Natural killer cell (primary cell): ENCODE results near the gene FHOD3. TPM values are rescaled to one million over a fixed set of nuclear protein-coding genes. Genes with fewer than 3 reads are reported as not detected.

Source experiments
- ATAC-seq, 3 donors: fragments of 150-1000 bp in 2 of 3; fragments of 200-7000 bp in 1 of 3; cut with Tn5 transposase; 1 replicate in 1 of 3; 2 replicates in 2 of 3; pipeline ENCODE4 v1.10.0; 2021; ENCODE audit warnings: mild to moderate bottlenecking in 2 of 3, moderate library complexity in 2 of 3
- DNase-seq, 2 donors: peaks; one replicate each; pipeline versions ENCODE4 v3.0.0 to v3.0.0-alpha.2; 2013 to 2021; ENCODE audit warnings: mixed read lengths in 1 of 2
- H3K27ac ChIP-seq: one replicate; pipeline ENCODE4 v1.5.1; 2013; ENCODE audit warnings: mild to moderate bottlenecking, low read length
- H3K27me3 ChIP-seq: one replicate; pipeline ENCODE4 v1.6.1; 2013; ENCODE audit warnings: low read length; ENCODE audit not compliant: control insufficient read depth, insufficient read depth
- H3K36me3 ChIP-seq: one replicate; pipeline ENCODE4 v1.6.1; 2013; ENCODE audit warnings: low read length; ENCODE audit not compliant: control insufficient read depth, insufficient read depth
- H3K4me1 ChIP-seq: one replicate; pipeline ENCODE4 v1.6.1; 2013; ENCODE audit warnings: low read length; ENCODE audit not compliant: control insufficient read depth, insufficient read depth
- H3K4me3 ChIP-seq: one replicate; pipeline ENCODE4 v1.5.1; 2013; ENCODE audit warnings: low read length
- H3K9me3 ChIP-seq: one replicate; pipeline ENCODE4 v1.6.1; 2013; ENCODE audit warnings: low read length; ENCODE audit not compliant: control insufficient read depth, insufficient read depth
- H3K27ac Mint-ChIP-seq, 2 donors: one replicate each; pipeline ENCODE4 v1.8.0; 2022; ENCODE audit warnings: mild to moderate bottlenecking in 2 of 2, mixed read lengths in 2 of 2, moderate library complexity in 1 of 2
- H3K27me3 Mint-ChIP-seq, 2 donors: one replicate each; pipeline ENCODE4 v1.8.0; 2022; ENCODE audit warnings: low read depth in 2 of 2, mixed read lengths in 2 of 2
- H3K36me3 Mint-ChIP-seq: one replicate; pipeline ENCODE4 v1.8.0; 2022; ENCODE audit warnings: mixed read lengths
- H3K4me1 Mint-ChIP-seq, 2 donors: one replicate each; pipeline ENCODE4 v1.8.0; 2022; ENCODE audit warnings: mixed read lengths in 2 of 2
- H3K4me3 Mint-ChIP-seq: one replicate; pipeline ENCODE4 v1.8.0; 2022; ENCODE audit warnings: mild to moderate bottlenecking, moderate library complexity, mixed read lengths
- H3K9me3 Mint-ChIP-seq, 2 donors: one replicate each; pipeline ENCODE4 v1.8.0; 2022; ENCODE audit warnings: mixed read lengths in 2 of 2
- WGBS: methylation state at CpG from one replicate; pipeline ENCODE4 v1.1.7; 2013; ENCODE audit warnings: missing lambda C conversion rate; ENCODE audit not compliant: insufficient coverage; 5-methylcytosine and 5-hydroxymethylcytosine counted together
- intact Hi-C: fragments of 100-400 bp; cut with micrococcal nuclease; formaldehyde crosslinking; loops from one replicate; pipeline ENCODE4 v1.14.2; 2022
- total RNA-seq, 4 donors: library from RNA; stranded (reverse); fragments of 120-200 nt in 1 of 4; gene quantifications; one replicate each; pipeline versions ENCODE4 v1.2.3 to v1.2.4, GENCODE V29; 2013 to 2022
- TF ChIP-seq, protein P1 (sequence below): fragments of 200-600 bp; IDR thresholded peaks from one replicate; pipeline ENCODE4 v1.8.0; 2022; ENCODE audit warnings: antibody characterized with exemption

The FHOD3 gene
- total RNA-seq, 3 donors from 2014 or later (not counting 1 experiment from before 2014, with no cell fraction given): not detected

DNA sequence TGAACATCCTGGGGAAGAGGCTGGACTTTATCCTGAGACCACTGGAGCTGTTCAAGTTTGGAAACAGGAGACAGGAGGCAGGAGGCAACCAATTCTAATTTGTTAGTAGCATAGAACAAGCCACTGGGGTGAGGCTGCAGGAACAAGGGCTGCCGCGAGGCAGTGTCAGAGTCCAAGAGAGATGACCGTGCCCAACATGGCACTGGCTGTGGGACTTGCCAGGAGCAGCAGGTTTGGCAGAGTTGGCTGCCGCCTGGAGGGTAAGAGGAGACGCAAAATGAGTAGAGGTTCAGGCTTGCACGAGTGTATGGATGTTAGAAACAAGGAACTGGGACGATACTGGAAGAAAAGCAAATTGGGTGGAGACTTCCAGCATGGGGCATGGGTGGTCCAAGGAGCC, 362.8 kb downstream of the FHOD3 start:
- no peak overlapping the region for H3K4me3 Mint-ChIP-seq
- no peaks in the 10 kb centered on the region for H3K36me3 ChIP-seq
- intact Hi-C loops: no loop called here
- ATAC-seq (no peak), DNase-seq (no peak)
- no peaks in the 10 kb centered on the region for H3K9me3 ChIP-seq
- WGBS: 91% methylated on average over 7 of the region's 7 CpGs
- no peaks in the 10 kb centered on the region for H3K27me3 Mint-ChIP-seq
- no peaks in the 10 kb centered on the region for H3K27me3 ChIP-seq
- no peaks in the 10 kb centered on the region for H3K9me3 Mint-ChIP-seq
- no peak overlapping the region for H3K27ac ChIP-seq
- TF ChIP-seq, protein P1, sequence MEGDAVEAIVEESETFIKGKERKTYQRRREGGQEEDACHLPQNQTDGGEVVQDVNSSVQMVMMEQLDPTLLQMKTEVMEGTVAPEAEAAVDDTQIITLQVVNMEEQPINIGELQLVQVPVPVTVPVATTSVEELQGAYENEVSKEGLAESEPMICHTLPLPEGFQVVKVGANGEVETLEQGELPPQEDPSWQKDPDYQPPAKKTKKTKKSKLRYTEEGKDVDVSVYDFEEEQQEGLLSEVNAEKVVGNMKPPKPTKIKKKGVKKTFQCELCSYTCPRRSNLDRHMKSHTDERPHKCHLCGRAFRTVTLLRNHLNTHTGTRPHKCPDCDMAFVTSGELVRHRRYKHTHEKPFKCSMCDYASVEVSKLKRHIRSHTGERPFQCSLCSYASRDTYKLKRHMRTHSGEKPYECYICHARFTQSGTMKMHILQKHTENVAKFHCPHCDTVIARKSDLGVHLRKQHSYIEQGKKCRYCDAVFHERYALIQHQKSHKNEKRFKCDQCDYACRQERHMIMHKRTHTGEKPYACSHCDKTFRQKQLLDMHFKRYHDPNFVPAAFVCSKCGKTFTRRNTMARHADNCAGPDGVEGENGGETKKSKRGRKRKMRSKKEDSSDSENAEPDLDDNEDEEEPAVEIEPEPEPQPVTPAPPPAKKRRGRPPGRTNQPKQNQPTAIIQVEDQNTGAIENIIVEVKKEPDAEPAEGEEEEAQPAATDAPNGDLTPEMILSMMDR: no peak
- H3K4me1 ChIP-seq: no peaks in the 10 kb centered on the region
- no peak overlapping the region for H3K27ac Mint-ChIP-seq
- no peak overlapping the region for H3K4me3 ChIP-seq
- no peaks in the 10 kb centered on the region for H3K4me1 Mint-ChIP-seq
- H3K36me3 Mint-ChIP-seq: no peaks in the 10 kb centered on the region

DNA sequence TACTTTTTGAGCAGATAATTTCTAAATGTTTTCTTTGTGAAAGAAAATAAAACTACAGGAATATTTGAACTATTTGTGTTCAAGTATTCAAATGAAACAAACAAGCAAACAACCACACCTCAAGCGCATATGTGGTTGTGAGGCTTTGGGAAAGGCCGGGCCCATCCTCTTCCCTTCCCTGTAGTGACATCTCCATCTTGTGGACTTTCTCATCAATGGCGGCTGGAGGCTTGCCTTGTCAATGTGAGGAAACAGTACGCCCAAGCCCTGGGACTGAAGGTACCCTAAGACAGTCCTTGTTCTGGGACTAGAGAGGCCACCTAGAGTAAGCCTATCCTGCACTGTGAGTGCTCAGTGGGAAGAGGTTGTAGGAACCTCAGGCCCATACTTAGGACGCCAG, 364.5 kb downstream of the FHOD3 start:
- peak in 1 of 3 donors; percentile 32 for ATAC-seq
- Mint-ChIP-seq H3K9me3 (peaks cover 0 to 2% of the 10 kb centered on the region in 2 donors), H3K27me3 (peaks cover 0 to 4% of the 10 kb centered on the region in 2 donors), H3K4me3 (no peak overlapping the region), H3K4me1 (no peaks in the 10 kb centered on the region), H3K36me3 (no peaks in the 10 kb centered on the region), H3K27ac (no peak overlapping the region)
- Histone ChIP-seq H3K4me3 (no peak overlapping the region), H3K36me3 (no peaks in the 10 kb centered on the region), H3K27me3 (no peaks in the 10 kb centered on the region), H3K4me1 (no peaks in the 10 kb centered on the region), H3K27ac (no peak overlapping the region), H3K9me3 (no peaks in the 10 kb centered on the region)
- 96% methylated on average over 5 of the region's 5 CpGs for WGBS
- intact Hi-C loops: no loop called here
- TF ChIP-seq, protein P1: no peak
- no peak for DNase-seq

DNA sequence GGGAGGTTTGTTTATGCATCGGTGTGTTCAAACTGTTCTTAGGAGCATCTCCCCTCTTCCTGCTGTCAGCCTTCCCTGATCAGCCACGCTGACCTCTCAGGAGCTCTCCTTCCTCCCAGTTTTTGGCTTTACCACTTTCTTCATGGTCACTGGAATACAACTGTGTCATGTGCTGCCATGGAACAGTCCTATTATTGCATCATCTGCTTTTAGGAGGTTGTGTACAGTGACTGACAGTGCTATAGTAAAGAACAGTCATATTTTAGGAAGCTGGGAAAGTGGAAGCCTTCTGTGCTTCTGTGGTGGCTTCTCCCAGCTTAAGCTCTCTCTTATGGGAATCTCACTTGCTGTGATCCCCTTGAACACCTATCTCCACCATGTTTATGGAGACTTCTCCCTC, 365.8 kb downstream of the FHOD3 start:
- 91% methylated on average over 2 of the region's 2 CpGs for WGBS
- no peak overlapping the region for H3K4me3 Mint-ChIP-seq
- Histone ChIP-seq H3K36me3 (no peaks in the 10 kb centered on the region), H3K27ac (no peak overlapping the region), H3K27me3 (no peaks in the 10 kb centered on the region), H3K4me1 (no peaks in the 10 kb centered on the region), H3K4me3 (no peak overlapping the region), H3K9me3 (no peaks in the 10 kb centered on the region)
- DNase-seq: no peak
- H3K36me3 Mint-ChIP-seq: no peaks in the 10 kb centered on the region
- no peak for ATAC-seq
- H3K9me3 Mint-ChIP-seq: peaks cover 0 to 2% of the 10 kb centered on the region in 2 donors
- no peak overlapping the region for H3K27ac Mint-ChIP-seq
- no peaks in the 10 kb centered on the region for H3K4me1 Mint-ChIP-seq
- H3K27me3 Mint-ChIP-seq: peaks cover 0 to 4% of the 10 kb centered on the region in 2 donors
- TF ChIP-seq, protein P1: no peak
- intact Hi-C loops: no loop called here

DNA sequence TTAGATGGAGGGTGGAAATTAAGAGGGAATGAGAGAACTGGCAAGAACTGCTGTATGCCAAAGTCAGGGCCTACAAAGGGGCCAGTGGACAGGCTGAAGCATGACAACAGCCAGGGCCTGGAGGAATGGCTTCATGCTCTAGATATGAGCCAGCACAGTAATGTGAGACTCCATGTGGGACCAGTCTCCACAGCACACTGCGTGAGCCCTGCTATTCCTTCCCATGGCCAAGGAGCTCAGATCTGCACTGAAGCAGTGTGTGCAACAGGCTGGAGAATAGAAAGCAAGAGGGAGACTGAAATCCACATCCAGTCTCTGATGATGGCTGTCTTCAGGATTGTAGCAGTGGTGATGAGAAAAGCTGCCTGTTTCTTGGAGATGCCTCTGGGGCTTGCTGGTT, 368.4 kb downstream of the FHOD3 start:
- DNase-seq: no peak
- Histone ChIP-seq H3K27me3 (no peaks in the 10 kb centered on the region), H3K36me3 (no peaks in the 10 kb centered on the region), H3K9me3 (no peaks in the 10 kb centered on the region), H3K4me3 (no peak overlapping the region), H3K4me1 (no peaks in the 10 kb centered on the region), H3K27ac (no peak overlapping the region)
- Mint-ChIP-seq H3K4me1 (no peaks in the 10 kb centered on the region), H3K36me3 (no peaks in the 10 kb centered on the region), H3K27me3 (peaks cover 4 to 8% of the 10 kb centered on the region in 2 donors), H3K4me3 (no peak overlapping the region), H3K9me3 (peaks cover 0 to 2% of the 10 kb centered on the region in 2 donors), H3K27ac (no peak overlapping the region)
- TF ChIP-seq, protein P1: no peak
- no peak for ATAC-seq
- 89% methylated on average over 1 of the region's 1 CpG for WGBS
- intact Hi-C loops: no loop called here
